ENCODE data around the gene SEH1L.
A peak's percentile ranks its signal among the peaks of the same experiment; 100 is the strongest.
"Not testable (repeated sequence)": the region's sequence is repeated elsewhere in the genome, so short reads cannot be mapped to it uniquely, and the experiment has no call there.

Gene SEH1L

GRCh38 chr18:12944709-12945108, 3.1 kb upstream of the SEH1L start:
- DNase-seq: no peak

- peak; percentile 76 for DNase-seq
Observed at GRCh38 chr18:12946549-12947284, 1.1 kb upstream of the SEH1L start.

GRCh38 chr18:12948050-12948804, 416 bp downstream of the SEH1L start:
- DNase-seq: peak; percentile 94

GRCh38 chr18:12958478-12958877, 10.7 kb downstream of the SEH1L start:
- DNase-seq: no peak

- DNase-seq: peak; percentile 15
Observed at GRCh38 chr18:12960395-12960794, 12.6 kb downstream of the SEH1L start.

- DNase-seq: peak; percentile 56
Observed at GRCh38 chr18:12960853-12961397, 13.1 kb downstream of the SEH1L start.

- DNase-seq: peak; percentile 81
Observed at GRCh38 chr18:12963069-12963468, 15.3 kb downstream of the SEH1L start.

GRCh38 chr18:12968115-12968514, 20.3 kb downstream of the SEH1L start:
- no peak for DNase-seq

- DNase-seq: no peak
Observed at GRCh38 chr18:12968619-12969018, 20.8 kb downstream of the SEH1L start.

GRCh38 chr18:12973562-12974213, 25.9 kb downstream of the SEH1L start:
- DNase-seq: no peak

- DNase-seq: no peak
Observed at GRCh38 chr18:12975488-12975887, 27.7 kb downstream of the SEH1L start.

- no peak for DNase-seq
Observed at GRCh38 chr18:12976305-12976704, 28.5 kb downstream of the SEH1L start.

- DNase-seq: not testable (repeated sequence)
Observed at GRCh38 chr18:12980065-12980464, 32.3 kb downstream of the SEH1L start.

- DNase-seq: no peak
Observed at GRCh38 chr18:12989397-12990122, 41.7 kb downstream of the SEH1L start.

GRCh38 chr18:12990123-12990475, 42.3 kb downstream of the SEH1L start:
- DNase-seq: no peak

GRCh38 chr18:12990641-12990966, 42.8 kb downstream of the SEH1L start:
- DNase-seq: no peak

- peak; percentile 99 for DNase-seq
Observed at GRCh38 chr18:12990967-12991820, 43.4 kb downstream of the SEH1L start, which contains the start of gene CEP192. CEP192 (plus strand) TSS chr18:12991362; CDS start chr18:12999425, 8,063 bp downstream.

- no peak for DNase-seq
Observed at GRCh38 chr18:12991821-12992179, 44.0 kb downstream of the SEH1L start.

GRCh38 chr18:12993439-12993838, 45.6 kb downstream of the SEH1L start:
- DNase-seq: no peak

- DNase-seq: no peak
Observed at GRCh38 chr18:12995424-12995823, 47.6 kb downstream of the SEH1L start.

GRCh38 chr18:12995952-12996477, 48.2 kb downstream of the SEH1L start:
- no peak for DNase-seq
